Fibroblast of lung (primary cell): Measurements from ENCODE around the gene APOD. TPM values are rescaled to one million over a fixed set of nuclear protein-coding genes. Genes with fewer than 3 reads are reported as not detected.

Experiments used
- DNase-seq, 2 donors: peaks; one replicate each; pipeline versions ENCODE4 v3.0.0 to v3.0.0-alpha.2; 2010; ENCODE audit warnings: low read depth in 2 of 2
- H2AFZ ChIP-seq: 2 replicates; pipeline ENCODE4 v1.5.1; 2012; ENCODE audit warnings: low read length, control low read depth, inconsistent platforms
- H3K27ac ChIP-seq: 2 replicates; pipeline ENCODE4 v1.5.1; 2011; ENCODE audit warnings: low read length, control low read depth; ENCODE audit not compliant: insufficient read depth
- H3K27me3 ChIP-seq: 2 replicates; pipeline ENCODE4 v1.5.1; 2011; ENCODE audit warnings: mild to moderate bottlenecking, low read length; ENCODE audit not compliant: control insufficient read depth, insufficient read depth
- H3K36me3 ChIP-seq: 2 replicates; pipeline ENCODE4 v1.5.1; 2011; ENCODE audit warnings: low read length; ENCODE audit not compliant: control insufficient read depth, insufficient read depth
- H3K4me1 ChIP-seq: 2 replicates; pipeline ENCODE4 v1.5.1; 2011; ENCODE audit warnings: low read length; ENCODE audit not compliant: control insufficient read depth, insufficient read depth; ENCODE audit errors: extremely low read depth
- H3K4me2 ChIP-seq: 2 replicates; pipeline ENCODE4 v1.5.1; 2011; ENCODE audit warnings: low read length, control low read depth; ENCODE audit not compliant: insufficient read depth; ENCODE audit errors: extremely low read depth
- H3K4me3 ChIP-seq, 4 experiments: fragments of 200-600 bp in 1 of 4; sonication (generic) in 1 of 4; replicated peaks in 1 of 4; 2 replicates each; pipeline ENCODE4 v1.5.1; 2011 to 2016; ENCODE audit warnings: low read length in 4 of 4, low read depth in 3 of 4, mild to moderate bottlenecking in 3 of 4, control low read depth in 2 of 4, inconsistent platforms in 1 of 4, mixed read lengths in 1 of 4; ENCODE audit not compliant: insufficient read depth in 1 of 4; ENCODE audit errors: control extremely low read depth in 1 of 4
- H3K79me2 ChIP-seq: 2 replicates; pipeline ENCODE4 v1.5.1; 2012; ENCODE audit warnings: mild to moderate bottlenecking, low read length, inconsistent platforms; ENCODE audit not compliant: control insufficient read depth, insufficient read depth
- H3K9ac ChIP-seq: 2 replicates; pipeline ENCODE4 v1.5.1; 2011; ENCODE audit warnings: mild to moderate bottlenecking, low read length, control low read depth; ENCODE audit not compliant: insufficient read depth
- H3K9me3 ChIP-seq: 2 replicates; pipeline ENCODE4 v1.5.1; 2012; ENCODE audit warnings: low read depth, low read length; ENCODE audit not compliant: control insufficient read depth, insufficient read depth
- H4K20me1 ChIP-seq: 2 replicates; pipeline ENCODE4 v1.5.1; 2011; ENCODE audit warnings: low read length; ENCODE audit not compliant: control insufficient read depth, insufficient read depth; ENCODE audit errors: extremely low read depth
- EZH2 ChIP-seq: IDR thresholded peaks from 2 replicates; pipeline ENCODE4 v1.5.1; 2012; ENCODE audit warnings: low read length, control low read depth, mild to moderate bottlenecking; ENCODE audit errors: missing control alignments
- polyA plus RNA-seq, 2 donors: library from polyadenylated mRNA; depleted of rRNA in 1 of 2; stranded (reverse) in 1 of 2; unstranded in 1 of 2; fragments of >200 nt; gene quantifications; 2 replicates each; pipeline ENCODE4 v1.2.1, GENCODE V29; 2011 to 2012; ENCODE audit warnings: missing spikeins in 1 of 2
- total RNA-seq: library from RNA; depleted of rRNA; stranded (reverse); fragments of >200 nt; gene quantifications from 2 replicates; pipeline ENCODE4 v1.2.1, GENCODE V29; 2014
- TF ChIP-seq, protein P1 (sequence below), 2 donors: IDR thresholded peaks in 1 of 2; conservative IDR thresholded peaks in 1 of 2; 1 replicate in 1 of 2; 2 replicates in 1 of 2; pipeline ENCODE4 v1.5.1; 2011 to 2012; ENCODE audit warnings: low read length in 2 of 2, control low read depth in 1 of 2, inconsistent platforms in 1 of 2, low read depth in 1 of 2, mild to moderate bottlenecking in 1 of 2

Gene APOD
- total and polyA plus RNA-seq, 2 donors (not counting 1 experiment from before 2014, with no cell fraction given): 1.9 to 3.6 TPM

DNA sequence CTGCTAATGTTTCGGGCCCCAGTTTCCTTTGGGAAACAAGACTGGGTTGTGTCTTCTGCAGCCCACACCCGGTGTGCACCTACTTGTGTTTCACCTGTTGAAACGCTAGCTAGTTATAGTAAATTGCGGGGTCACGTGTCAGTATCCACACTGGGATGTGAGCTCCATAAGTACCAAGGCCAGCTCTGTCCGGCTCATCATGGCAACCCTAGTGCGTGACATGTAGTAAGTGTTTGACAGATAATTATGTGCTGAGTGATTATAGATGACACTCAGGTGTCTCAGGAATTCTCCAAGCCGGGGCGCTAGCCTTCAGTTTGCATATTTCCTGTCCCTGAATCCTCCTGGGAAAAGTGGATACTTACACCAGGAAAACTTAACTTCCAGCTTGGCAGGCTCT lies 12.8 kb downstream of the APOD start:
- Histone ChIP-seq H3K27ac (no peak overlapping the region), H3K36me3 (no peaks in the 10 kb centered on the region), H3K79me2 (no peaks in the 10 kb centered on the region), H4K20me1 (no peaks in the 10 kb centered on the region), H2AFZ (no peak overlapping the region), H3K9ac (no peak overlapping the region), H3K4me3 (no peak overlapping the region), H3K4me1 (no peaks in the 10 kb centered on the region), H3K27me3 (no peaks in the 10 kb centered on the region), H3K9me3 (no peaks in the 10 kb centered on the region), H3K4me2 (no peak overlapping the region)
- no peak for DNase-seq
- no peak for TF ChIP-seq EZH2
- TF ChIP-seq, protein P1, sequence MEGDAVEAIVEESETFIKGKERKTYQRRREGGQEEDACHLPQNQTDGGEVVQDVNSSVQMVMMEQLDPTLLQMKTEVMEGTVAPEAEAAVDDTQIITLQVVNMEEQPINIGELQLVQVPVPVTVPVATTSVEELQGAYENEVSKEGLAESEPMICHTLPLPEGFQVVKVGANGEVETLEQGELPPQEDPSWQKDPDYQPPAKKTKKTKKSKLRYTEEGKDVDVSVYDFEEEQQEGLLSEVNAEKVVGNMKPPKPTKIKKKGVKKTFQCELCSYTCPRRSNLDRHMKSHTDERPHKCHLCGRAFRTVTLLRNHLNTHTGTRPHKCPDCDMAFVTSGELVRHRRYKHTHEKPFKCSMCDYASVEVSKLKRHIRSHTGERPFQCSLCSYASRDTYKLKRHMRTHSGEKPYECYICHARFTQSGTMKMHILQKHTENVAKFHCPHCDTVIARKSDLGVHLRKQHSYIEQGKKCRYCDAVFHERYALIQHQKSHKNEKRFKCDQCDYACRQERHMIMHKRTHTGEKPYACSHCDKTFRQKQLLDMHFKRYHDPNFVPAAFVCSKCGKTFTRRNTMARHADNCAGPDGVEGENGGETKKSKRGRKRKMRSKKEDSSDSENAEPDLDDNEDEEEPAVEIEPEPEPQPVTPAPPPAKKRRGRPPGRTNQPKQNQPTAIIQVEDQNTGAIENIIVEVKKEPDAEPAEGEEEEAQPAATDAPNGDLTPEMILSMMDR (conservative IDR thresholded peaks at IDR 0.05 in 1 of 2, IDR thresholded peaks at IDR 0.05 in 1 of 2; ENCODE audit: low read depth in 1 of 2, low read length in 2 of 2): no peak

DNA sequence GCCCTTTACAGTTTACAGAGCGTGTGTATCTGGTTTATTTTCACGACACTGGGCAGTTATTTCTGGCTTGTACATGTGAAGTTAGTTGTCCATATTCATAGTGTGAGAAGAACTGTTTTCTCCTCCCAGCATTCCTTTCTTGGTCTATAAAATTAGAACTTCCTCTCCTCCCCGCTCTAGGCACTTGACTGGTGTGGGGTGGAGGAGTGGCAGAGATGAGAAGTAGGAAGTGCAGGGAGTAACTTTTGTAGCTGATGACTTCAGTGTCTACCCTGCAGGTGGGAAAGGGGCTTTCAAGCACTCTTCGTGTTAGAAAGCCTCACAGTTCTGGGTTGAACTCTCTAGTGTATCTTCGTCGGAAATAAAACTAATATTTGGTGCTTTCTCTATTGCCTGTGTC lies 13.4 kb downstream of the APOD start:
- no peak overlapping the region for H3K27ac ChIP-seq
- TF ChIP-seq EZH2: no peak
- TF ChIP-seq, protein P1 (conservative IDR thresholded peaks at IDR 0.05 in 1 of 2, IDR thresholded peaks at IDR 0.05 in 1 of 2; ENCODE audit: low read depth in 1 of 2, low read length in 2 of 2): no peak
- no peak overlapping the region for H3K4me3 ChIP-seq
- no peak for DNase-seq
- H3K4me2 ChIP-seq: no peak overlapping the region
- H3K9me3 ChIP-seq: no peaks in the 10 kb centered on the region
- no peaks in the 10 kb centered on the region for H3K79me2 ChIP-seq
- no peaks in the 10 kb centered on the region for H4K20me1 ChIP-seq
- no peaks in the 10 kb centered on the region for H3K27me3 ChIP-seq
- H3K36me3 ChIP-seq: no peaks in the 10 kb centered on the region
- H3K9ac ChIP-seq: no peak overlapping the region
- H2AFZ ChIP-seq: no peak overlapping the region
- H3K4me1 ChIP-seq: no peaks in the 10 kb centered on the region

DNA sequence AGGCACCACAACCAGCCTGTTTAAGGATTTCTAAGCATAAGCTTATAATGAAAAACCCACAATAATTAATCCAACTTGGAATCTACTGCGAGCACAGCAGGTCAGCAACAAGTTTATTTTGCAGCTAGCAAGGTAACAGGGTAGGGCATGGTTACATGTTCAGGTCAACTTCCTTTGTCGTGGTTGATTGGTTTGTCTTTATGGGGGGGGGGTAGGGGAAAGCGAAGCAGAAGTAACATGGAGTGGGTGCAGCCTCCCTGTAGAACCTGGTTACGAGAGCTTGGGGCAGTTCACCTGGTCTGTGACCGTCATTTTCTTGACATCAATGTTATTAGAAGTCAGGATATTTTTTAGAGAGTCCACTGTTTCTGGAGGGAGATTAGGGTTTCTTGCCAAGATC lies 15.1 kb downstream of the APOD start:
- no peaks in the 10 kb centered on the region for H3K9me3 ChIP-seq
- no peaks in the 10 kb centered on the region for H4K20me1 ChIP-seq
- no peak overlapping the region for H2AFZ ChIP-seq
- H3K9ac ChIP-seq: no peak overlapping the region
- H3K4me1 ChIP-seq: no peaks in the 10 kb centered on the region
- H3K36me3 ChIP-seq: no peaks in the 10 kb centered on the region
- DNase-seq: no peak
- TF ChIP-seq, protein P1 (conservative IDR thresholded peaks at IDR 0.05 in 1 of 2, IDR thresholded peaks at IDR 0.05 in 1 of 2; ENCODE audit: low read depth in 1 of 2, low read length in 2 of 2): no peak
- H3K27me3 ChIP-seq: no peaks in the 10 kb centered on the region
- no peak overlapping the region for H3K4me3 ChIP-seq
- H3K27ac ChIP-seq: no peak overlapping the region
- H3K4me2 ChIP-seq: no peak overlapping the region
- H3K79me2 ChIP-seq: no peaks in the 10 kb centered on the region
